ENCODE measurements around the gene PTPN6. TPM values are rescaled to one million over a fixed set of nuclear protein-coding genes. Genes with fewer than 3 reads are reported as not detected.

PTPN6 gene
- total RNA-seq, 4 donors from 2014 or later: 11.9 to 31.5 (median 20.8) TPM

- Histone ChIP-seq H3K4me3 (no peak overlapping the region), H3K27me3 (no peaks in the 10 kb centered on the region), H3K9me3 (no peaks in the 10 kb centered on the region), H3K36me3 (no peaks in the 10 kb centered on the region), H3K27ac (peak overlapping the region in 1 of 4 donors; percentile 80), H3K4me1 (peaks cover 0 to 55% (median 24%) of the 10 kb centered on the region in 4 donors)
- TF ChIP-seq CTCF (IDR thresholded peaks at IDR 0.05) (no peak), EP300 (IDR thresholded peaks at IDR 0.05) (no peak), POLR2A (IDR thresholded peaks at IDR 0.05) (no peak)
- 83 to 88% methylated on average over 22 of the region's 22 CpGs for WGBS, 2 donors
- DNase-seq (ENCODE audit: low spot score in 2 of 2): no peak
Observed at GRCh38 chr12:6955108-6956020, 4.2 kb downstream of the PTPN6 start.

- TF ChIP-seq CTCF (IDR thresholded peaks at IDR 0.05) (no peak), EP300 (IDR thresholded peaks at IDR 0.05) (no peak), POLR2A (IDR thresholded peaks at IDR 0.05) (no peak)
- no peaks in the 10 kb centered on the region for H3K9me3 ChIP-seq
- DNase-seq (ENCODE audit: low spot score in 2 of 2): no peak
- H3K4me3 ChIP-seq: no peak overlapping the region
- H3K4me1 ChIP-seq: peaks cover 0 to 63% (median 29%) of the 10 kb centered on the region in 4 donors
- no peaks in the 10 kb centered on the region for H3K36me3 ChIP-seq
- no peaks in the 10 kb centered on the region for H3K27me3 ChIP-seq
- 75 to 78% methylated on average over 14 to 22 of the region's 28 CpGs for WGBS, 2 donors
- H3K27ac ChIP-seq: no peak overlapping the region
Observed at GRCh38 chr12:6956021-6956727, 5.0 kb downstream of the PTPN6 start.

- Histone ChIP-seq H3K27me3 (no peaks in the 10 kb centered on the region), H3K9me3 (no peaks in the 10 kb centered on the region), H3K4me1 (peaks cover 0 to 73% (median 38%) of the 10 kb centered on the region in 4 donors), H3K27ac (no peak overlapping the region), H3K36me3 (no peaks in the 10 kb centered on the region), H3K4me3 (no peak overlapping the region)
- DNase-seq (ENCODE audit: low spot score in 2 of 2): no peak
- 77 to 80% methylated on average over 19 to 20 of the region's 20 CpGs for WGBS, 2 donors
- TF ChIP-seq CTCF (IDR thresholded peaks at IDR 0.05): no peak
- no peak for TF ChIP-seq EP300 (IDR thresholded peaks at IDR 0.05)
- TF ChIP-seq POLR2A (IDR thresholded peaks at IDR 0.05): no peak
Observed at GRCh38 chr12:6957151-6957701, 6.1 kb downstream of the PTPN6 start.

GRCh38 chr12:6957741-6958608 is 6.8 kb downstream of the PTPN6 start:
- Histone ChIP-seq H3K36me3 (no peaks in the 10 kb centered on the region), H3K4me1 (peaks cover 0 to 79% (median 43%) of the 10 kb centered on the region in 4 donors), H3K4me3 (no peak overlapping the region), H3K9me3 (no peaks in the 10 kb centered on the region), H3K27me3 (no peaks in the 10 kb centered on the region), H3K27ac (peak overlapping the region in 2 of 4 donors; percentile 54 to 62)
- 80 to 87% methylated on average over 27 to 28 of the region's 28 CpGs for WGBS, 2 donors
- no peak for TF ChIP-seq CTCF (IDR thresholded peaks at IDR 0.05)
- TF ChIP-seq POLR2A (IDR thresholded peaks at IDR 0.05): no peak
- no peak for TF ChIP-seq EP300 (IDR thresholded peaks at IDR 0.05)
- DNase-seq (ENCODE audit: low spot score in 2 of 2): no peak

Measured in tibial nerve (tissue), 4 donors.